Endodermal cell (in vitro differentiated cells): ENCODE measurements around the gene FMO1. TPM values are rescaled to one million over a fixed set of nuclear protein-coding genes. Genes with fewer than 3 reads are reported as not detected.
A peak's percentile ranks its signal among the peaks of the same experiment; 100 is the strongest.
"Not testable (repeated sequence)": the region's sequence is repeated elsewhere in the genome, so short reads cannot be mapped to it uniquely, and the experiment has no call there.

Source experiments
- DNase-seq: peaks from one replicate; pipeline ENCODE4 v3.0.0-alpha.2; 2017
- H3K27ac ChIP-seq: 2 replicates; pipeline ENCODE4 v1.5.1; 2013; ENCODE audit warnings: mild to moderate bottlenecking, low read depth, low read length, moderate library complexity
- H3K27me3 ChIP-seq: 2 replicates; pipeline ENCODE4 v1.6.1; 2013; ENCODE audit warnings: mild to moderate bottlenecking, low read length, moderate library complexity; ENCODE audit not compliant: insufficient read depth, control insufficient read depth, poor library complexity, severe bottlenecking
- H3K36me3 ChIP-seq: 2 replicates; pipeline ENCODE4 v1.7.0; 2013; ENCODE audit warnings: mild to moderate bottlenecking, low read length, moderate library complexity; ENCODE audit not compliant: control insufficient read depth, insufficient read depth
- H3K4me1 ChIP-seq: one replicate; pipeline ENCODE4 v1.7.0; 2013; ENCODE audit warnings: low read length; ENCODE audit not compliant: control insufficient read depth, insufficient read depth
- H3K4me3 ChIP-seq: 2 replicates; pipeline ENCODE4 v1.5.1; 2013; ENCODE audit warnings: mild to moderate bottlenecking, low read length, moderate library complexity
- H3K9ac ChIP-seq: 2 replicates; pipeline ENCODE4 v1.6.1; 2013; ENCODE audit warnings: mild to moderate bottlenecking, low read length, moderate library complexity; ENCODE audit not compliant: poor library complexity, severe bottlenecking; ENCODE audit errors: extremely low read depth
- H3K9me3 ChIP-seq: 2 replicates; pipeline ENCODE4 v1.6.1; 2013; ENCODE audit warnings: mild to moderate bottlenecking, low read length, moderate library complexity; ENCODE audit not compliant: control insufficient read depth
- H3K27ac Mint-ChIP-seq: 2 replicates; pipeline ENCODE4 v1.8.0; 2020; ENCODE audit warnings: mixed read lengths
- H3K27me3 Mint-ChIP-seq: 2 replicates; pipeline ENCODE4 v1.8.0; 2021; ENCODE audit warnings: mild to moderate bottlenecking, mixed read lengths; ENCODE audit not compliant: insufficient read depth
- H3K36me3 Mint-ChIP-seq: 2 replicates; pipeline ENCODE4 v1.8.0; 2020; ENCODE audit warnings: low read depth, mixed read lengths
- H3K4me1 Mint-ChIP-seq: 2 replicates; pipeline ENCODE4 v1.8.0; 2020; ENCODE audit warnings: mixed read lengths
- H3K4me3 Mint-ChIP-seq: 2 replicates; pipeline ENCODE4 v1.8.0; 2020; ENCODE audit warnings: mild to moderate bottlenecking, moderate library complexity, mixed read lengths
- H3K9me3 Mint-ChIP-seq: 2 replicates; pipeline ENCODE4 v1.8.0; 2020; ENCODE audit warnings: mild to moderate bottlenecking, mixed read lengths
- WGBS, 2 experiments: methylation state at CpG; one replicate each; pipeline versions ENCODE4 v1.1.5 to v1.1.7; 2013; ENCODE audit warnings: missing lambda C conversion rate in 2 of 2, mixed read lengths in 1 of 2; ENCODE audit not compliant: insufficient coverage in 1 of 2, insufficient read length in 1 of 2; 5-methylcytosine and 5-hydroxymethylcytosine counted together
- total RNA-seq, 2 donors: library from RNA; stranded (reverse); fragmentation: NEBNext Ultra II Directional in 1 of 2; extraction: Animal tissue kit (Norgen Biotek cat#: 25700) in 1 of 2; gene quantifications; 2 replicates in 1 of 2; 3 replicates in 1 of 2; pipeline ENCODE4 v1.2.1, GENCODE V29; 2021
- TF ChIP-seq, protein P1 (sequence below): fragments of 200-600 bp; sonication (generic); conservative IDR thresholded peaks from 2 replicates; pipeline ENCODE4 v1.5.0; 2021; ENCODE audit warnings: antibody characterized with exemption, mild to moderate bottlenecking

FMO1 gene
- total RNA-seq, 2 donors from 2014 or later: not detected

DNA sequence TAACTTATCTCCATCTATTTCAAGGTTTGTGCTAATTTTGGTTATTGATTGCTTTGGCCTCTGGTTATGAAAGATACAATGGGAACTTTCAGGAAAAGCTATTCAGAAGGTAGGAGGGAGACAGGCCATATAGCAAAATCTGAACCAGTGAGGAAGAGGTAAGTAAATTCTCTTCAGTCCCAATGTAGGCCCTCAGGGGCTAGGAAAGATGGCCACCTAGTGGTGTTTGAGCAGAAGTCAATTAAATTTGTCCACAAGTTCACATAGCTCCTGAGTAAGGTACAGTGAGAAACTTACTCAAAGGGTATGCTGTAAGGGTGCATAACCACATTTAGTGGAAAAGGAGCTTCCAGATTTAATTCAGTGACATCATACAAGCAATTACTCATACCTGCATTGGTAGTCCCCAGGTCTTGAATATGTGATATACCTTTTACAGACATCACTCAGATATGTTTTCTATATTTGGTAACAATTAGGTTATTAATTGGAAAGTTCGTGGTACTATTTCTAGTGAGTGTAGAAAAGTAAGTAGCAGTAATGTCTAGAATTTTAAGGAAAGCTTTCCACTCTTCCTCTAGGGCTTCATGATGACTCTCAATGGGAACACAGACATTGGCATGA is 21.4 kb upstream of the FMO1 start:
- Histone ChIP-seq H3K4me3 (no peak overlapping the region), H3K9ac (no peak overlapping the region), H3K4me1 (peaks cover 5% of the 10 kb centered on the region), H3K27ac (no peak overlapping the region), H3K36me3 (no peaks in the 10 kb centered on the region), H3K27me3 (no peaks in the 10 kb centered on the region), H3K9me3 (no peaks in the 10 kb centered on the region)
- Mint-ChIP-seq H3K4me3 (no peak overlapping the region), H3K4me1 (peaks cover 15% of the 10 kb centered on the region), H3K36me3 (no peaks in the 10 kb centered on the region), H3K9me3 (peaks cover 1% of the 10 kb centered on the region), H3K27me3 (no peaks in the 10 kb centered on the region), H3K27ac (no peak overlapping the region)
- TF ChIP-seq, protein P1, sequence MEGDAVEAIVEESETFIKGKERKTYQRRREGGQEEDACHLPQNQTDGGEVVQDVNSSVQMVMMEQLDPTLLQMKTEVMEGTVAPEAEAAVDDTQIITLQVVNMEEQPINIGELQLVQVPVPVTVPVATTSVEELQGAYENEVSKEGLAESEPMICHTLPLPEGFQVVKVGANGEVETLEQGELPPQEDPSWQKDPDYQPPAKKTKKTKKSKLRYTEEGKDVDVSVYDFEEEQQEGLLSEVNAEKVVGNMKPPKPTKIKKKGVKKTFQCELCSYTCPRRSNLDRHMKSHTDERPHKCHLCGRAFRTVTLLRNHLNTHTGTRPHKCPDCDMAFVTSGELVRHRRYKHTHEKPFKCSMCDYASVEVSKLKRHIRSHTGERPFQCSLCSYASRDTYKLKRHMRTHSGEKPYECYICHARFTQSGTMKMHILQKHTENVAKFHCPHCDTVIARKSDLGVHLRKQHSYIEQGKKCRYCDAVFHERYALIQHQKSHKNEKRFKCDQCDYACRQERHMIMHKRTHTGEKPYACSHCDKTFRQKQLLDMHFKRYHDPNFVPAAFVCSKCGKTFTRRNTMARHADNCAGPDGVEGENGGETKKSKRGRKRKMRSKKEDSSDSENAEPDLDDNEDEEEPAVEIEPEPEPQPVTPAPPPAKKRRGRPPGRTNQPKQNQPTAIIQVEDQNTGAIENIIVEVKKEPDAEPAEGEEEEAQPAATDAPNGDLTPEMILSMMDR: peak; percentile 90
- WGBS, 2 experiments: 93 to 100% methylated on average over 1 of the region's 1 CpG
- peak; percentile 79 for DNase-seq

DNA sequence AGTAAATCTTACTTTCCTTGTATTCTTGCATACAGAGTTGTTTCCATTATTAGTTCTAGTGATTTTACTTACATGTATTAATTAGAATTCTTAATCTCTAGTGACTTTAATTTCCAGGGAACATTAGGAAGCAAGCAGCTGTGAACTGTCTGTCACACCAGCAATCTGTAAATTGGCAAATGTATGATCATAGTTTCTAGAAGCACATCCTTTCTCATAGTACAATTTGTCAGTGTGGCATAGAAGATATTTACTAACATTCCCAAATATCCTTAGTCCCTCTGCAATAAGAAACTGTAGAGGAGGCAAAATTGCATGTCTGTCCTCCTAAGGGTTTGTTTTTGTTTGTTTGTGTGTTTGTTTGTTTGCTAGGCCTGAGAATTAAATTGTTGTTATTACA is 17.0 kb upstream of the FMO1 start:
- Histone ChIP-seq H3K9me3 (peaks cover 17% of the 10 kb centered on the region), H3K36me3 (no peaks in the 10 kb centered on the region)

DNA sequence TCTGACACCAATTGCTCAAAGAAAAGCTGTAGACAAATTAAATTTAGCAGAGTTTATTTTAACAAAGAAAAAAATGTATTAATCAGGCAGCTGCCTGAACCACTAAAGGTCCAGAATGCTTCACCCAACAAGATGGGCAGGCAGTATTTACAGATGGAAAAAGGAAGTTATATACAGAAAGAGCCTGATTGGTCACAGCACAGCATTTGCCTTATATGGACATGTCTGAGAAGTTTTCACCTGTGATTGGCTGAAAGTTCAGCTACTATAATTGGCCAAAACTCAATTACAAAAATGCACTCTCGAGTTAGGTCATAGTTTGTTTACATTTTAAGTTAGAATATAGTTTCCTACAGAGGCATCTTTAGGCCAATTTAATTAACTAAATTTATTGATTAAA is 15.1 kb upstream of the FMO1 start:
- Histone ChIP-seq H3K27ac (no peak overlapping the region), H3K9me3 (peaks cover 20% of the 10 kb centered on the region), H3K4me1 (no peaks in the 10 kb centered on the region), H3K9ac (no peak overlapping the region), H3K36me3 (no peaks in the 10 kb centered on the region), H3K4me3 (no peak overlapping the region), H3K27me3 (no peaks in the 10 kb centered on the region)
- no peak overlapping the region for H3K27ac Mint-ChIP-seq
- H3K27me3 Mint-ChIP-seq: no peaks in the 10 kb centered on the region
- no CpG with 5 or more reads among the region's 1 CpG for WGBS, 2 experiments
- TF ChIP-seq, protein P1: no peak
- DNase-seq: no peak
- no peaks in the 10 kb centered on the region for H3K4me1 Mint-ChIP-seq
- H3K4me3 Mint-ChIP-seq: no peak overlapping the region
- H3K9me3 Mint-ChIP-seq: peaks cover 11% of the 10 kb centered on the region
- no peaks in the 10 kb centered on the region for H3K36me3 Mint-ChIP-seq

More for the DNA sequence above, 17.0 kb upstream of the FMO1 start:
- H3K4me3 ChIP-seq: no peak overlapping the region
- H3K4me1 ChIP-seq: no peaks in the 10 kb centered on the region
- Mint-ChIP-seq H3K27ac (no peak overlapping the region), H3K36me3 (no peaks in the 10 kb centered on the region), H3K27me3 (no peaks in the 10 kb centered on the region), H3K4me1 (no peaks in the 10 kb centered on the region), H3K9me3 (peaks cover 7% of the 10 kb centered on the region), H3K4me3 (no peak overlapping the region)
- no peak overlapping the region for H3K27ac ChIP-seq
- H3K9ac ChIP-seq: no peak overlapping the region
- TF ChIP-seq, protein P1: no peak
- no peaks in the 10 kb centered on the region for H3K27me3 ChIP-seq
- no peak for DNase-seq

DNA sequence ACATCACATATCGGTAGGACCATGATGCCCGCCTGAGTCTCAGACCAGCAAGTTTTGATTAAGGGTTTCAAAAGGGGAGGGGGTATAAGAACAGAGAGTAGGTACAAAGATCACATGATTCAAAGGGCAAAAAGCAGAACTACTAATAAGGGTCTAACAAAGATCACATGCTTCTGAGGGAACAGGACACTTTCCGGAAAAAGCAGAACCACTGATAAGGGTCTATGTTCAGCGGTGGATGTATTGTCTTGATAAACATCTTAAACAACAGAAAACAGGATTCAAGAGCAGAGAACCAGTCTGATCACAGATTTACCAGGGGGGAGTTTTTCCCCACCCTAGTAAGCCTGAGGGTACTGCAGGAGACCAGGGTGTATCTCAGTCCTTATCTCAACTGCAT is 12.1 kb upstream of the FMO1 start:
- not testable (repeated sequence) for H3K27ac Mint-ChIP-seq, H3K4me1 Mint-ChIP-seq, H3K36me3 Mint-ChIP-seq, H3K4me3 Mint-ChIP-seq, H3K4me3 ChIP-seq, H3K9ac ChIP-seq, H3K36me3 ChIP-seq, H3K4me1 ChIP-seq, H3K27ac ChIP-seq, H3K27me3 ChIP-seq, DNase-seq, H3K27me3 Mint-ChIP-seq
- peaks cover 16% of the 10 kb centered on the region for H3K9me3 Mint-ChIP-seq
- 92 to 97% methylated on average over 3 to 4 of the region's 4 CpGs for WGBS, 2 experiments
- H3K9me3 ChIP-seq: peaks cover 20% of the 10 kb centered on the region
